Measurements from ENCODE around the gene TMEM176A.
"Not testable (repeated sequence)": the region's sequence is repeated elsewhere in the genome, so short reads cannot be mapped to it uniquely, and the experiment has no call there.

Gene TMEM176A

DNA sequence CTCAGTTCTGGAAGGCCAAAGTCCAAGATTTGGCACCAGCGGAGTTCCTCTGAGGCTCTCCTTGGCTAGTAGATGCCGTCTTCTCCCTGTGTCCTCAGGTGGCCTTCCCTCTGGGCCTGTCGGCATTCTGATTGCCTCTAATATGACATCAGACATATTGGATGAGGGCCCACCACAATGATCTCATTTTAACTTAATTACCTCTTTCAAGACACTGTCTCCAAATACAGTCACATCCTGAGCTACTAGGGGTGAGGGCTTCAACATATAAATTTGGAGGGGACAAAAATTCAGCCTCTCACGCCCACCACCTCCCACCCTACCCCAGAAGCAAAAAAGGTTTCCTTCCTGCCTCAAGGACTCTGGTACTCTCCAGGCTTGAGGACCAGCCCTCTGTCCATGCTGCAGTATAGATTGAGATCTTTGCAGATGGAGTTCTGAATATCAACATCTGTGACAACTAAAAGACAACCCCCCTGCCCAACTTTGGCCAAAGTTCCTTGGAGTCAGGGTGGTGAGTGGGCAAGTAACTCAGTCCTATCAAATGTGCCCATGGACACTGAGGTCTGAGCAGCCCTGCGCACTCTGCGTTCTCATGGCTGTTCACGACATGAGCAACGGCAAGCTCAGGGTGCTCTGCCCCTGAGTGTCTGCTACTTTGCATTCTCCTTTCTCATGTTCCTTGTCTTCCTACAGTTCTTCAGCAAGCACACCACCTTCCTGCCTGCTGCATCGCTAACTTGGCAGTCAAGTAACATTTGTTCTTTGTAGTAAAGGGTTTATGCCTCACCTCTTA is 11.9 kb upstream of the TMEM176A start:
- DNase-seq = no peak

GRCh38 chr7:150790416-150791075 is 10.0 kb upstream of the TMEM176A start:
- no peak for DNase-seq

DNA sequence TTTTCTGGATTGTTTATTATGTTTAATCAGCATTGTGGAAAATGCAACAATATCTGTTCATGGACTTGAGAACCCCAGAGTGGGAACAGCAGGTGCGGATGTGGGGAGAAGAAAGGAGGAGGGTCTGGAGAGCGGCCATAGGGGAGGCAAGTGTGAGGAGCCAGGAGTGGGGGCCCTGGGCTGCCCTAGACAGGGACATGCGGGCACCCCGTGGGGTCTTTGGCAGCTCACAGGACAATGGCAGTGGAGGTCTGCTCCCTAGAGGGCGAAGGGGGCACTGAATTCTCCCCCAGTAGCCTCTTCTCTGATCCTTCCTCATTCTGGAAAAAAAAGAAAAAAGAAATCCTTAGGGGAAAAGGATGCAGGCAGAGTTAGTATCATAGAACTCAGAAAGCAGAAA is 9.3 kb upstream of the TMEM176A start:
- no peak for DNase-seq

- DNase-seq = no peak
Observed at GRCh38 chr7:150791746-150792452, 8.7 kb upstream of the TMEM176A start.

- no peak for DNase-seq
Observed at GRCh38 chr7:150793569-150794238, 6.9 kb upstream of the TMEM176A start.

- no peak for DNase-seq
Observed at GRCh38 chr7:150797661-150798060, 2.9 kb upstream of the TMEM176A start.

- no peak for DNase-seq
Observed at GRCh38 chr7:150799156-150799555, 1.4 kb upstream of the TMEM176A start.

GRCh38 chr7:150799741-150800580 is 608 bp upstream of the TMEM176A start, which contains the start of gene TMEM176B:
TMEM176B (minus strand) TSS chr7:150800364; CDS start chr7:150796569, 3,795 bp downstream.
- DNase-seq = no peak

DNA sequence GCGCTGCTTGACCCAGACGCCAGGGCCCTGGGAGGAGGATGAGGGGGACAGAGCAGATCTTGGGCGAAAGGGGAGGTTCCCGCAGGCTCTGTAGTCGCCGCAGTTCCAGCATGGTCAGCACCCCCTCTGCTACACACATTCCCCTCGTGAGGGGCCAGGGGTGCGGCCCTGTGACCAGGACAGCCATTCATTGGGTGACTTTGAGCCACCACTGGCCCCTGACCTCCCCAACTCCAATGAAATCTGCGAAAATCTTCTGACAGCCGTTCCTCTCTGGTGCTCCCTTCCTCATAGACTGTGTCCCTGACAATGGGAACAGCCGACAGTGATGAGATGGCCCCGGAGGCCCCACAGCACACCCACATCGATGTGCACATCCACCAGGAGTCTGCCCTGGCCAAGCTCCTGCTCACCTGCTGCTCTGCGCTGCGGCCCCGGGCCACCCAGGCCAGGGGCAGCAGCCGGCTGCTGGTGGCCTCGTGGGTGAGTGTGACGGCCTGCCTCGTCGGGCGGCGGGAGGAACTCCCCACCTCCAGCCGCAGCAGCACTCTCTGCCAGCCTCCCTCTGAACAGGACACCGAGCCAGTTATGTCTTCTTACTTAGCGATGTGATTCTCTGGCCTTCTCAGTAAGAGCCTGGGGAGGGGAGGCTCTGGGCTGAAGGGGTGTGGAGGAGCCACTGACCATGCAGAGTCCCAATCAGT is 825 bp downstream of the TMEM176A start:
- no peak for DNase-seq

DNA sequence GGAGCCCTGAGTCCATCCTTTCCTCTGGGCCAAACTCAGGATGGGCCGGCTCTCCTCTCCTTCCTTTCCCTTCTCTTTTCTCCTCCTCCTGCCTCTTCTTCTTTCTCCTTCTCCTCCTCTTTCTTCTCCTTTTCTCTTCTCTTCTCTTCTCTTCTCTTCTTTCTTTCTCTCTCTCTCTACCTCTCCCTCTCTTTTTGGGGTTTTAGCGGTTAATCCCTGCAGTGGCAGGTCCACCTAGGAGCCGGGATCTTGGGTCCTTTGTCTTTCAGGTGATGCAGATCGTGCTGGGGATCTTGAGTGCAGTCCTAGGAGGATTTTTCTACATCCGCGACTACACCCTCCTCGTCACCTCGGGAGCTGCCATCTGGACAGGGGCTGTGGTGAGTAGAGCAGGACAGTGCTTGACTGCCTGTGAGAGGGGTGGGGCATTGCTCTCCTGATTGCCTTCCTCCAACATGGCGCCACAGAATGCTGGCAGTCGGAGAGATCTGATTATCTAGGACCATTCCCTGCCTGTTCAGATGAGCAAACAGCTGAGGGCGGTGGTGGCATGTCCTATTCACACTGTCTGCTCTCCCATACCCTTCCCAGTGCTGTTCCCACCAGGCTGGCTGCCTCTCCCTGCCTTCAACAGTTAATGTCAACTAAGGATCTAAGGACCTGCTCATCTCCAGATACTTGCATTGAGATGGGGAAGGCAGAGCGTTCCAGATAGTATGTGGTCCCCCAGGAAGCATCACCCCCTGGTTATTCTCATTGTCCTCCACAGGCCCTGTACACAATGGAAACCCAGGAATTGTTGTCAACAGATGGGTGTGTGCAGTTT is 1.6 kb downstream of the TMEM176A start:
- no peak for DNase-seq

DNA sequence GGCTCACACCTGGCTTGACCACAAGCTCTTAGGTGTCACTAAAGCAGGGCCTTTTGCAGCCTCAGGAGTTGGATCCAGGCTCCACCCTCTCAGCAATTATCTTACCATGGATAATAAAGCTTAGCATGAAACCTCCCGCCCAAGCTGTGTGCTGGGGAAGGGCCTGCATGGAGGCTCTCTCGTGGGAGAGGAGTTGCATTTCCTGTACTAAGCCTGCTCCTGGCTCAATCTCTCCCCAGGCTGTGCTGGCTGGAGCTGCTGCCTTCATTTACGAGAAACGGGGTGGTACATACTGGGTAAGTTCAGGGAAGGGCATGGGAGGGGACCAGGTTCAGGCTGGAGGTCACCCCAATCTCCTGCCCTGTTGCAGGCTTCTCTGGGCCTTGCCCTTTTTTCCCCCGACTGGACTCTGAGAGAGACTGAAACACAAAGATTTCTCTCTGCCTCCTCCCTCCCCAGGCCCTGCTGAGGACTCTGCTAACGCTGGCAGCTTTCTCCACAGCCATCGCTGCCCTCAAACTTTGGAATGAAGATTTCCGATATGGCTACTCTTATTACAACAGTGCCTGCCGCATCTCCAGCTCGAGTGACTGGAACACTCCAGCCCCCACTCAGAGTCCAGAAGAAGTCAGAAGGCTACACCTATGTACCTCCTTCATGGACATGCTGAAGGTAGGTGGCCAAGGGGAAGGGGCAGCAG is 2.7 kb downstream of the TMEM176A start:
- no peak for DNase-seq

DNA sequence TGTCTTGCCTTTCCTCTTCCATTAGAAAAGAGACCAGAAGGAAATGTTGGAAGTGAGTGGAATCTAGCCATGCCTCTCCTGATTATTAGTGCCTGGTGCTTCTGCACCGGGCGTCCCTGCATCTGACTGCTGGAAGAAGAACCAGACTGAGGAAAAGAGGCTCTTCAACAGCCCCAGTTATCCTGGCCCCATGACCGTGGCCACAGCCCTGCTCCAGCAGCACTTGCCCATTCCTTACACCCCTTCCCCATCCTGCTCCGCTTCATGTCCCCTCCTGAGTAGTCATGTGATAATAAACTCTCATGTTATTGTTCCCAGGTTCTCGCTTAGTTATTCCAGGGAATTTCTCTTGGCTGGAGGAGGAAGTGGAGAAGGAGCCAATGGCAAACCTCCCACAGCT is 4.2 kb downstream of the TMEM176A start:
- DNase-seq = no peak

DNA sequence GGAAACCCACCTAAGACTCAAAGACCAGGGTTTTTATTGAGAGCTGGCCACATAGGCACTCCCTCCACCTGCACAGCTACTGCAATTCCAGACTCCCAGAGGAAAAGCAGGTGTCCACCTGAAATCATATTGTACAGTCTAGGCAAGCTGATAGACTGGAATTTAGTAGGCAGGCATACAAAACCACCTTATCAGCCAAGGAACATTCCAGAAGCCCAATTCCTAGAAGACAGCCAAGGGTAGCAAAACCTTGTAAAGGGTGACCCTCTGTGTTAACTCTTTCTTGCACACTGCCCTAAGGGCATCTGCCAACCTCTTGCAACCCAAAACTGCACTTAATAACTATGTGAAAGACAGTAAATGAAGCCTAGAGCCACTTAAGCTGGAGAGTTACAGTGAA is 5.3 kb downstream of the TMEM176A start:
- no peak for DNase-seq

- no peak for DNase-seq
Observed at GRCh38 chr7:150806454-150806853, 5.9 kb downstream of the TMEM176A start.

DNA sequence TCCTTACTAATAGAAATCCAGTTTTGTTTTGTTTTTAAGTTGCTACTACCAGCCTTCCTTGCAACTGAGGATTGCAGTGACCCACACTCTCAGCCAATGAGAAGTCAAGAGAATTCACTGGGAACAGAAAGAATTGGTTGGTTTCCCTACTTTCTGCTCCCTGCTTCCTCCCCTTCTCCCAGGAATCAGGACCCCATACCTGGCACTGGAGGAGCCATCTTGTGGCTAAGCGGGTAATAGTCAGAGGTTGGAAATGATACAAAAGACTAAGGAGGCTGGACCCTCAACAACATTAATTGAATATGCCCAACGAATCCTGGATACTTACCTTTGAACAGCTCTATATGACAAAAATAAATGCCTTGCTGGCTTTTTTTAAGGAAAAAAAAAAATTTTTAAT is 6.3 kb downstream of the TMEM176A start:
- no peak for DNase-seq

DNA sequence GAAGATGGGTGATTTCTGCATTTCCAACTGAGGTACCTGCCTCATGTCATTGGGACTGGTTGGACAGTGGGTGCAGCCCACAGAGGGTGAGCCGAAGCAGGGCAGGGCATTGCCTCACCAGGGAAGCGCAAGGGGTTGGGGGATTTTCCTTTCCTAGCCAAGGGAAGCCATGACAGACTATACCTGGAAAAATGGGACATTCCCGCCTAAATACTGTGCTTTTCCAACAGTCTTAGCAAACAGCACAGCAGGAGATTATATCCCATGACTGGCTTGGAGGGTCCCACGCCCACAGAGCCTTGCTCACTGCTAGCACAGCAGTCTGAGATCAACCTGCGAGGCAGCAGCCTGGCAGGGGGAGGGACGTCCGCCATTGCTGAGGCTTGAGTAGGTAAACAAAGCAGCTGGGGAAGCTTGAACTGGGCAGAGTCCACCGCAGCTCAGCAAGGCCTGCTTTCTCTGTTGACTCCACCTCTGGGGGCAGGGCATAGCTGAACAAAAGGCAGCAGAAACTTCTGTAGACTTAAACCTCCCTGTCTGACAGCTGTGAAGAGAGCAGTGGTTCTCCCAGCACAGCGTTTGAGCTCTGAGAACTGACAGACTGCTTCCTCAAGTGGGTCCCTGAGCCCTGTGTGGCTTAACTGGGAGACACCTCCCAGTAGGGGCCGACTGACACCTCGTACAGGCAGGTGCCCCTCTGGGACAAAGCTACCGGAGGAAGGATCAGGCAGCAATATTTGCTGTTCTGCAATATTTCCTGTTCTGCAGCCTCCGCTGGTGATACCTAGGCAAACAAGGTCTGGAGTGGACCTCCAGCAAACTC is 7.3 kb downstream of the TMEM176A start:
- not testable (repeated sequence) for DNase-seq

DNA sequence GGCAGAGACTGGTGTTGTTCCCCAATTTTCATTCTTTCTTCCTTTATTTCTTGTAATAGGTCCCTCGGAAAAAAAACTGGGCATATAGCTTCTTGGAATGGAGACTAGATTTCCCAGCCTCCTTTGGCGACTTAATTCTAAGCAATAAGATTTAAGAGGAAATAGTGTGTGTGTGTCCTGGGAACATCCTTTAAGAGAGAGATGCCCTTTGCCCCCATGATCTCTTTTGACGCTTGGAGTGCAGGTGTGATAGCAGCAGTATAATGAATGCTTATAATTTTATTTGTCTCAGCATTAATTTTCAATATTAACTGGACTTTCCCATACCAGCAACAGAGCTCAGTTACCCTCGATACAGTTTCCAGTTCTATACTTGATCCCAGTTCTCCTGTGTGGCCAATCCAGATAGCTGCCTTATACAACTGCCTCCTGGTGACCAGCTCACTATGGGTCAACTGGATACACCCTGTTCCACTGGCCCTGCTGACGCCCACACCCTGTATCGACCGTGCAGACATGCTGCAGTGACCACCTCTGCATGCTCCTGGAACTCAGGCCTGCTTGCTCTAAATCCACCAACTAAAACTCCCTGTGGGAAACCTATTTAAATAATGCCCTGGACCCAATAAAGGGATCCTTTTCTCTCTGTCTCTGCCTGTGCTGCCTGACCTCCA is 13.9 kb downstream of the TMEM176A start:
- DNase-seq = no peak

DNA sequence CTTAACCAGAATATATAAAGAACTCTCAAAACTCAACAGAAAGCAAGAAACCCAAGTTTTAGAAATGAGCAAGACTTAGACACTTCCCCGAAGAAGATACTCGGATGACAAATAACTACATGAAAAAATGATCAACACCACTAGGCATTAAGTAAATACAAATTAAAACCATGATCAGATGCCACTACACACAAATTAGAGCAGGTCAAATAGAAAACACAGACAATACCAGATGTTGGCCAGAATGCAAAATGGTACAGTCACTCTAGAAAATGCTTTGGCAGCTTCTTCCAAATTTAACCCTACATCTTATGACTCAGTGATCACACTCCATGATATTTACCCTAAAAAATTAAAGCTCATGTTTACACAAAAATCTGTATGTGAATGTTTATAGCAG is 18.4 kb downstream of the TMEM176A start:
- no peak for DNase-seq

GRCh38 chr7:150820148-150820547 is 19.6 kb downstream of the TMEM176A start:
- no peak for DNase-seq
